ENCODE data around the gene ARID5B.

DNA sequence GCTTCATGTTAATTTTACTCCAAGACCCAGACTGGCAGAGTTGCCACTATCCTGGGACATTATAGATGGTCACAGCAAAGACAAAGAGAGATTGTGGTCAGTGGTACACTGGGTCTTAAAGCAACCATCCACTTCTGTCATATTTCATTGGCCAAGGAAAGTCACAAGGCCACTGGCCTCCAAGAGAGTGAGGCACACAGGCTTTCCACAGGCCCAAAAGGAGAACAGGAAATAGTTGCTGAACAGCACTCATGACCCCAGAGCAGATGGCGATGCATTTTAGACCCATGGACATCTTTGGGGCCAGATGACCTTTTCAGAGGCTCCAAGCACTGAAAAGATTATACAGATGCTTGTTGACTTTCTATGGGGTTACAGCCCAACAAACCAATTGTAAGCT lies 97.4 kb downstream of the ARID5B start:
- TF ChIP-seq, protein P1, sequence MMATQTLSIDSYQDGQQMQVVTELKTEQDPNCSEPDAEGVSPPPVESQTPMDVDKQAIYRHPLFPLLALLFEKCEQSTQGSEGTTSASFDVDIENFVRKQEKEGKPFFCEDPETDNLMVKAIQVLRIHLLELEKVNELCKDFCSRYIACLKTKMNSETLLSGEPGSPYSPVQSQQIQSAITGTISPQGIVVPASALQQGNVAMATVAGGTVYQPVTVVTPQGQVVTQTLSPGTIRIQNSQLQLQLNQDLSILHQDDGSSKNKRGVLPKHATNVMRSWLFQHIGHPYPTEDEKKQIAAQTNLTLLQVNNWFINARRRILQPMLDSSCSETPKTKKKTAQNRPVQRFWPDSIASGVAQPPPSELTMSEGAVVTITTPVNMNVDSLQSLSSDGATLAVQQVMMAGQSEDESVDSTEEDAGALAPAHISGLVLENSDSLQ (IDR thresholded peaks at IDR 0.05) = no peak
- no peak for TF ChIP-seq HDGF (IDR thresholded peaks at IDR 0.05; ENCODE audit: borderline replicate concordance)

Data from HEK293T (cell line).